WI38 (cell line): ENCODE measurements around the gene SLC1A2.

Source experiments
- H3K4me3 ChIP-seq: 2 replicates; pipeline ENCODE4 v1.5.1; 2011; ENCODE audit warnings: low read depth, mild to moderate bottlenecking, control low read depth, low read length
- TF ChIP-seq, protein P1 (sequence below): IDR thresholded peaks from 2 replicates; pipeline ENCODE4 v1.5.1; 2012; ENCODE audit warnings: low read depth, mild to moderate bottlenecking, control low read depth, low read length

Gene SLC1A2

DNA sequence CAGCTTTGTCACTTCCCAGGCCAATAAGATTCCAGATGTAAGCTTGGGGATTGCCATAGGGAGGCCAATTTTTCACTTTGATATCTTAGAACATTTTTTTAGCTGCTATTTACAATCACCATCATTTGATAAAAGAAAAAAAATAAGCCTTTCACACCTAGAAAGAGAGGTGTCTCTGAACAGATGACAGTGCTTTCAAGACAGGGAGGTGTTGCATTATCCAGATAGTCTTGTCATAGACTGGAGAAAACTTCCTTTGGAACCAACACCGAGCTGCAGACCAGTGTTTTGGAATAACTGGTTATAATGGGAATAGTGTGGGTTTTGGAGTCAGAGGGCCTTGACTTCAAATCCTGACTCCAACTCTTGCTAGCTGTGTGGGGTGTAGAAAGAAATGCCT lies 101.0 kb downstream of the SLC1A2 start:
- TF ChIP-seq, protein P1, sequence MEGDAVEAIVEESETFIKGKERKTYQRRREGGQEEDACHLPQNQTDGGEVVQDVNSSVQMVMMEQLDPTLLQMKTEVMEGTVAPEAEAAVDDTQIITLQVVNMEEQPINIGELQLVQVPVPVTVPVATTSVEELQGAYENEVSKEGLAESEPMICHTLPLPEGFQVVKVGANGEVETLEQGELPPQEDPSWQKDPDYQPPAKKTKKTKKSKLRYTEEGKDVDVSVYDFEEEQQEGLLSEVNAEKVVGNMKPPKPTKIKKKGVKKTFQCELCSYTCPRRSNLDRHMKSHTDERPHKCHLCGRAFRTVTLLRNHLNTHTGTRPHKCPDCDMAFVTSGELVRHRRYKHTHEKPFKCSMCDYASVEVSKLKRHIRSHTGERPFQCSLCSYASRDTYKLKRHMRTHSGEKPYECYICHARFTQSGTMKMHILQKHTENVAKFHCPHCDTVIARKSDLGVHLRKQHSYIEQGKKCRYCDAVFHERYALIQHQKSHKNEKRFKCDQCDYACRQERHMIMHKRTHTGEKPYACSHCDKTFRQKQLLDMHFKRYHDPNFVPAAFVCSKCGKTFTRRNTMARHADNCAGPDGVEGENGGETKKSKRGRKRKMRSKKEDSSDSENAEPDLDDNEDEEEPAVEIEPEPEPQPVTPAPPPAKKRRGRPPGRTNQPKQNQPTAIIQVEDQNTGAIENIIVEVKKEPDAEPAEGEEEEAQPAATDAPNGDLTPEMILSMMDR: no peak
- H3K4me3 ChIP-seq: no peak overlapping the region

GRCh38 chr11:35317253-35317652 lies 102.1 kb downstream of the SLC1A2 start:
- TF ChIP-seq, protein P1: no peak
- H3K4me3 ChIP-seq: no peak overlapping the region

GRCh38 chr11:35316161-35316560 lies 103.2 kb downstream of the SLC1A2 start:
- TF ChIP-seq, protein P1: no peak
- no peak overlapping the region for H3K4me3 ChIP-seq

DNA sequence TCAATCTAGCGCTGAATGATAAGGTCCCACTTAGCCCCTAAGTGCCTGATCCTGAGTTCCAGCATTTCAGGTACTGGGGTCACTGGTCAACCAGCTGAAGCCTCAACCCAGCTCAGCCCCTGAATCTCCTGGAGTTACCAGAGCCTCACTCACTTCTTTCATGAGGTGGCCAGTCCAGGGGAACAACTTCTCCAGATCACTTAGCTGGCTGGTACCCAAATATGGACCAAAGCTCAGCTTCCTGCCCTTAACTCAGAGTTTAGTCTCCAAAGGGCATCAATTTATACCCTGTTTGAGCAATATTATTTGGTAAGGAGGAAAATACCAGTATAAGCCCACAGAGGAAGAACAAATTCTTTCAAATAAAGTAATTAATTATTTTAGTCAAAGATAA lies 105.6 kb downstream of the SLC1A2 start:
- TF ChIP-seq, protein P1: no peak
- H3K4me3 ChIP-seq: no peak overlapping the region

GRCh38 chr11:35313066-35313759 lies 106.1 kb downstream of the SLC1A2 start:
- TF ChIP-seq, protein P1: no peak
- H3K4me3 ChIP-seq: no peak overlapping the region

- TF ChIP-seq, protein P1: no peak
- no peak overlapping the region for H3K4me3 ChIP-seq
Observed at GRCh38 chr11:35311331-35311730, 108.0 kb downstream of the SLC1A2 start.

DNA sequence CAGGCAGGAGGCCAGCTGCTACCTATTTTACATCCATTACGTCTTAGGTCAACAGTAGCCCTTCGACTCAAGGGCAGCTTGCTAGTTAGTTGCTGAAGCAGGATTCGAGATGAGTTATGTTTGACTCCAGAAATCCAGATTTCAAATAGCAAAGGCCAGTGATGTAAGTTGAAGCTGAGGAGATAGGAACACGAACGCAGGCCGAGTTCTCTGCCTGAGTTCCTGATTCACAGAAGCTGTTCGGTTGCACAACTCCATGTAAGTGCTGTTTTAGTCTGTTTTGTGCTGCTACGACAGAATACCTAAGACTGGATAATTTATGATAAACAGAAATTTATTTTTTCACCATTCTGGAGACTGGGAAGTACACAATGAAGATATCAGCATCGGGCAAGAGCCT lies 111.2 kb downstream of the SLC1A2 start:
- no peak overlapping the region for H3K4me3 ChIP-seq
- TF ChIP-seq, protein P1: no peak
